Heart left ventricle (tissue), 16 donors: ENCODE data around the gene RGPD8. TPM values are rescaled to one million over a fixed set of nuclear protein-coding genes. Genes with fewer than 3 reads are reported as not detected.
"Not testable (repeated sequence)": the region's sequence is repeated elsewhere in the genome, so short reads cannot be mapped to it uniquely, and the experiment has no call there.

Experiments used
- ATAC-seq, 4 donors: fragments of 200-7000 bp; cut with Tn5 transposase; one replicate each; pipeline ENCODE4 v1.9.1; 2020 to 2022; ENCODE audit warnings: moderate library complexity in 4 of 4, mild to moderate bottlenecking in 3 of 4, moderate number of reproducible peaks in 1 of 4
- DNase-seq, 5 donors: peaks; one replicate each; pipeline ENCODE4 v3.0.0-alpha.2; 2020
- H3K27ac ChIP-seq, 12 donors: fragments of 200-600 bp; sonication (generic) in 4 of 12; one replicate each; pipeline versions ENCODE4 v1.5.0 to v1.8.0; 2016 to 2022; ENCODE audit warnings: mild to moderate bottlenecking in 2 of 12
- H3K27me3 ChIP-seq, 9 donors: fragments of 200-600 bp; sonication (generic) in 2 of 9; one replicate each; pipeline versions ENCODE4 v1.5.1 to v1.8.0; 2016 to 2022; ENCODE audit warnings: mild to moderate bottlenecking in 3 of 9
- H3K36me3 ChIP-seq, 9 donors: fragments of 200-600 bp; sonication (generic) in 2 of 9; one replicate each; pipeline versions ENCODE4 v1.5.0 to v1.8.0; 2018 to 2022; ENCODE audit warnings: mild to moderate bottlenecking in 2 of 9
- H3K4me1 ChIP-seq, 12 donors: fragments of 200-600 bp; sonication (generic) in 4 of 12; one replicate each; pipeline versions ENCODE4 v1.5.0 to v1.8.0; 2016 to 2022; ENCODE audit warnings: mild to moderate bottlenecking in 3 of 12
- H3K4me3 ChIP-seq, 12 donors: fragments of 200-600 bp; sonication (generic) in 4 of 12; one replicate each; pipeline versions ENCODE4 v1.5.0 to v1.8.0; 2017 to 2022; ENCODE audit warnings: mild to moderate bottlenecking in 9 of 12, moderate library complexity in 4 of 12
- H3K9me3 ChIP-seq, 12 donors: fragments of 200-600 bp; sonication (generic) in 4 of 12; one replicate each; pipeline versions ENCODE4 v1.5.0 to v1.8.0; 2016 to 2022; ENCODE audit warnings: mild to moderate bottlenecking in 1 of 12
- CTCF ChIP-seq, 12 donors: fragments of 200-600 bp; sonication (generic) in 4 of 12; IDR thresholded peaks; one replicate each; pipeline versions ENCODE4 v1.5.0 to v1.8.0; 2018 to 2022; ENCODE audit warnings: antibody characterized with exemption in 12 of 12, mild to moderate bottlenecking in 5 of 12
- POLR2A ChIP-seq, 2 donors: fragments of 450-650 bp; IDR thresholded peaks; one replicate each; pipeline ENCODE4 v1.6.1; 2017; ENCODE audit warnings: antibody characterized with exemption in 2 of 2, mild to moderate bottlenecking in 2 of 2, moderate library complexity in 2 of 2
- WGBS, 4 donors: extraction: QIAGEN DNeasy Blood & Tissue Kit in 2 of 4; methylation state at CpG; one replicate each; pipeline versions ENCODE4 v1.1.5 to v1.1.7; 2013 to 2018; 5-methylcytosine and 5-hydroxymethylcytosine counted together
- intact Hi-C, 10 donors: fragments of 100-400 bp; cut with DNase I; formaldehyde crosslinking; loops; one replicate each; pipeline versions ENCODE4 v1.11.1 to v1.14.2; 2022
- polyA plus RNA-seq, 2 donors: library from polyadenylated mRNA; stranded (reverse); fragments of 200-250 nt; gene quantifications; one replicate each; pipeline ENCODE4 v1.2.3, GENCODE V29; 2013
- total RNA-seq, 9 donors: library from RNA; depleted of rRNA in 2 of 9; stranded (reverse); fragments of >200 nt in 2 of 9; fragmentation: NEBNext Ultra II Directional in 3 of 9; extraction: Animal tissue kit (Norgen Biotek cat#: 25700) in 3 of 9; gene quantifications; one replicate each; pipeline versions ENCODE4 v1.1.0 to v1.2.4, GENCODE V29; 2016 to 2023
- donor health status: ischemic (EF 13 %, LVEDD 7.1; RV severe dilation, severe dysfunction).
- donor health status: healthy with polysubstance abuse.
- donor health status: DM: no; HTN: yes; CAD: no.
- donor health status: DM: no; HTN: no; CAD: no.
- donor health status: ischemic (EF 25% LVEDD 6.9; RV normal size, moderate dysfunction).
- donor health status: ischemic (EF 25% LVEDD 5.7; RV mildly dilated, moderate dysfunction).
- donor health status: healthy.
- donor health status: DM: yes; HTN: yes; CAD: no.
- donor health status: ischemic (EF 35%, LVEDD 5.7; RV mildly dilated, moderate dysfunction).
- donor health status: nonischemic (EF 11% LVEDD 7.7; RV severe dilation, severe dysfunction).
- donor health status: DM: yes; HTN: yes; CAD: no.
- donor health status: PGD.
- donor health status: ischemic (EF 29% LVEDD 5.4; RV normal size, mild dysfunction).
- donor health status: nonischemic (EF 23%, LVEDD 6.1; RV moderate dilation, normal function).

RGPD8 gene
- total and polyA plus RNA-seq, 11 donors = 1.4 to 9.0 (median 6.9) TPM

GRCh38 chr2:112449854-112450253 is 16.4 kb upstream of the RGPD8 start:
- Histone ChIP-seq H3K4me1 (no peaks in the 10 kb centered on the region), H3K27me3 (no peaks in the 10 kb centered on the region), H3K36me3 (no peaks in the 10 kb centered on the region), H3K9me3 (peaks cover 0 to 11% (median 4%) of the 10 kb centered on the region in 12 donors), H3K4me3 (no peak overlapping the region), H3K27ac (no peak overlapping the region)
- no peak for ATAC-seq
- no peak for DNase-seq
- intact Hi-C loops = no loop called here
- 90 to 95% (median 92%) methylated on average over 4 of the region's 4 CpGs for WGBS, 4 donors
- no peak for TF ChIP-seq CTCF (IDR thresholded peaks at IDR 0.05)
- TF ChIP-seq POLR2A (IDR thresholded peaks at IDR 0.05) = no peak

- H3K27ac ChIP-seq, H3K4me3 ChIP-seq, DNase-seq, H3K27me3 ChIP-seq, intact Hi-C loops, H3K4me1 ChIP-seq, H3K36me3 ChIP-seq, ATAC-seq, H3K9me3 ChIP-seq: not testable (repeated sequence)
- 88 to 90% (median 89%) methylated on average over 1 of the region's 1 CpG; no CpG with 5 or more reads in 1 of the 4 donors for WGBS, 4 donors
Observed at GRCh38 chr2:112444256-112444655, 10.8 kb upstream of the RGPD8 start.

- H3K4me3 ChIP-seq, ATAC-seq, H3K9me3 ChIP-seq, H3K36me3 ChIP-seq, DNase-seq, H3K4me1 ChIP-seq, H3K27ac ChIP-seq: not testable (repeated sequence)
- H3K27me3 ChIP-seq = peaks cover 0 to 10% (median 0%) of the 10 kb centered on the region in 9 donors
- intact Hi-C loops = loop anchor here in 1 of 10 donors (10.0 kb wide), 1 partner anchor 174 kb away; no protein-coding TSS in a partner anchor
- 86 to 91% (median 88%) methylated on average over 6 of the region's 6 CpGs for WGBS, 4 donors
Observed at GRCh38 chr2:112438603-112439261, 5.3 kb upstream of the RGPD8 start.

- H3K27ac ChIP-seq, H3K9me3 ChIP-seq, H3K4me3 ChIP-seq, H3K36me3 ChIP-seq, H3K4me1 ChIP-seq, ATAC-seq, DNase-seq: not testable (repeated sequence)
- intact Hi-C loops = loop anchor here in 1 of 10 donors (10.0 kb wide), 1 partner anchor 173 kb away; no protein-coding TSS in a partner anchor
- H3K27me3 ChIP-seq = peaks cover 0 to 10% (median 0%) of the 10 kb centered on the region in 9 donors
- WGBS, 4 donors = 71 to 81% (median 76%) methylated on average over 9 to 16 of the region's 16 CpGs
Observed at GRCh38 chr2:112437405-112437831, 4.0 kb upstream of the RGPD8 start.

GRCh38 chr2:112436993-112437392 is 3.5 kb upstream of the RGPD8 start:
- intact Hi-C loops = loop anchor here in 1 of 10 donors (10.0 kb wide), 1 partner anchor 172 kb away; no protein-coding TSS in a partner anchor
- not testable (repeated sequence) for H3K36me3 ChIP-seq, H3K4me3 ChIP-seq, DNase-seq, ATAC-seq, H3K4me1 ChIP-seq, H3K27ac ChIP-seq, H3K9me3 ChIP-seq
- H3K27me3 ChIP-seq = peaks cover 0 to 10% (median 0%) of the 10 kb centered on the region in 9 donors
- 87 to 100% (median 91%) methylated on average over 1 to 10 of the region's 10 CpGs for WGBS, 4 donors

- WGBS, 4 donors = 87 to 91% (median 90%) methylated on average over 14 to 18 of the region's 18 CpGs
- peaks cover 0 to 10% (median 0%) of the 10 kb centered on the region in 9 donors for H3K27me3 ChIP-seq
- not testable (repeated sequence) for H3K36me3 ChIP-seq, DNase-seq, H3K4me3 ChIP-seq, H3K27ac ChIP-seq, H3K9me3 ChIP-seq, ATAC-seq
- H3K4me1 ChIP-seq = peaks cover 0 to 10% (median 1%) of the 10 kb centered on the region in 12 donors
- intact Hi-C loops = loop anchor here in 1 of 10 donors (10.0 kb wide), 1 partner anchor 171 kb away; no protein-coding TSS in a partner anchor
Observed at GRCh38 chr2:112435716-112436431, 2.4 kb upstream of the RGPD8 start.

GRCh38 chr2:112434890-112435715 is 1.7 kb upstream of the RGPD8 start:
- peaks cover 0 to 10% (median 1%) of the 10 kb centered on the region in 12 donors for H3K4me1 ChIP-seq
- ATAC-seq, DNase-seq, H3K4me3 ChIP-seq, H3K9me3 ChIP-seq, H3K36me3 ChIP-seq, H3K27ac ChIP-seq: not testable (repeated sequence)
- WGBS, 4 donors = 69 to 80% (median 75%) methylated on average over 19 to 33 of the region's 33 CpGs
- intact Hi-C loops = loop anchor here in 4 of 10 donors (5.0 to 10.0 kb wide), 2 partner anchors 170 to 178 kb away; partner anchors contain the start of gene ZC3H8 (in 3 of the 4)
- peaks cover 0 to 10% (median 0%) of the 10 kb centered on the region in 9 donors for H3K27me3 ChIP-seq
